Kidney tubule cell (primary cell): ENCODE measurements around the gene AMIGO3.

Experiments used
- DNase-seq: peaks from one replicate; pipeline ENCODE4 v3.0.0-alpha.2; 2018; ENCODE audit warnings: low spot score

Gene AMIGO3

DNA sequence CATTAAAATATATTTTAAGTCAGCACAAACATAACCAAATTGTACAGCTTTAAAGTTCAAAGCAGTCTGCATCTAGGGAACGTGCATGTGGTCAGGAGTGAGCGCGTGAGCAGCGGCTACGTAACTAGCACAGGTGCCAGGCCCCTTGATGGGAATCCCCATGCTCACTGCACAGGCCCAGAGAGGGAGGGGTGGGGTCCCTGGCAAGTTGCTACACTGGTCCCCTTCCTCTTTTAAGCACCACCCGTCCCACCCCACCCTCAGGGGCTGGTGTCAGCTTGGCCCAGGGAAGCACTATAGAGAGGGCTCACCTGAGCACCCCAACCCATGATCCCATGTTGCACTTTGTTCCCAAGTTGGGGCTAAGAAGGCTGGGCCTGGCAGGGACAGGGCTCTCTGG lies 5.1 kb upstream of the AMIGO3 start:
- DNase-seq: no peak

DNA sequence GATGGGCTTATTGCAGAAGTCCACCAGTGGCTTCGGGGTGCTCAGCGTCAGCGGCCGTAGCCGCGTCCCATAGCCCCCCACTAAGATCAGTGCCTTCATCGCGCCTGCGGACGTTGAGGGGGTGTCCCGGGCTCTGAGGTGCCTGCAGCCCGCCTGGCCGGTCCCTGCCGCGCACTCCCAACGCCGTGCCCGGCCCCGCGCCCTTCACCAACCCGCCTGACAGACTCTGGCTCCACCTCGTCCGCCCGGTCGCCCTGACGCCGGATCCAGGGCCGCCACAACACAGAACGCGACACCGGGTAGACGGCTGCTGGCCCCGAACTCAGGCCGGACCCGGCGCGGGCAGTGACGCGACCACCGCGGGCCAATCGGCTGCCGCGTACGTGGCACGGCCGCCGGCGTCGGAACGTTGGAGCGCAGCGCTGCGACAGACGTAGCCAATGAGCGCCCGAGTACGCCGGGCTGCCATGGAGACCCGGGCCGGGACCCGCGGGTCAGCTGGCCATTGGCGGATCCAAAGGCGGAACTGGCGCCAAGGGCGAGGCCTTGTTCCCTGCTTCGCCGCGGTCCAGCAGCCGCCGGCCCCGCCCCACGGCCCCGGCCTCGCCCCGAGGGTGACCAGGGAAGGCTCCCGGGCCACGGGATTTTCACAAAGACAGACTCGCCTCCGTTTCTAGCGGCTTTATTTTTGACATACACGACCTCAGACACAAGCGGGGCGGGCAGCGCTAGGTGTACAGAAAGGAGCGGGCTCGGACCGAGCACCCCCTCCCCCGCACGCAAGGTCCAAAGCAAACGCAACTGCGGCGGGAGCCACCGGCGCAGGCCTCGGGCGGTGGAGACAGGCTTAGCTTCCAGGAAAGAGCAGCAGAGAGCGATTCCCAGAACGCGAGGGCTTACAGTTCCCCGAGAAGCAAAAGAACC lies 4.4 kb upstream of the AMIGO3 start, which contains the start of gene GMPPB:
TSS of gene GMPPB (minus strand) at position 324 of the 924 bp plus-strand sequence. CDS start at position 99, 225 bp downstream.
- DNase-seq: peak; percentile 98

DNA sequence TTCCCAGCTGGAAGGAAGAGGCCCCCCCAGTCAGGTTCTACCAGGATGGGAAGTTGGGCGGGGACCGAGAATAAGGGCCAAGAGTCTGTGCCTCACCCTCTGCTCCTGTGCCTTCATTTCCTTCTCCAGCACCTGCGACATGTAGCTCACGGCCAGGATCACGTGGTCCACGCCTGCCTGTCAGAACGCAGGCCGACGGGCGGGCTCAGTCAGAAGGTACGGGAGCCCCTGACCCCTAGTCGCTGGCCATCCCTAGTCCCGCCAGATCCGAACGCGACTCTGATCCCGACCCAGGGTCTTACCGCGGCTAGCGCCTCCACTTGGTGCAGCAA lies 3.8 kb upstream of the AMIGO3 start:
- DNase-seq: peak; percentile 76

DNA sequence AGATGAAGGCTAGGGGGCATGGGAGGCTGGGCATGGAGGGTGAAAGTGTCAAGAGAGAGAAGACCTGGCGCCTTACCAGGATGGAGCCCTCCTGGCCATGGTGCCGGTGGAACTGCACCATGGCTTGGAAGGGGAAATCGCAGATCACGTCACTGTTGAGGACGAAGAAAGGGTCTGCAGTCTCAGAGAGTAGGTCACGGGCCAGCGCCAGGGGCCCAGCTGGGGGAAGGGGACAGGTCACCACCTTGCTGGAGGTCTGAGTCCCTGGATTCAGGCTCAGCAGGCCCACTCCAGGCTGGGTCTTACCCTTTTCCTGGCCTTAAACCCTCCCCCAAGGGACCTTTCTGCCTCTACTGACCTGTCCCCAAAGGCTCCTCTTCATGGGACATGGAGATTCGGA lies 3.4 kb upstream of the AMIGO3 start:
- DNase-seq: no peak

DNA sequence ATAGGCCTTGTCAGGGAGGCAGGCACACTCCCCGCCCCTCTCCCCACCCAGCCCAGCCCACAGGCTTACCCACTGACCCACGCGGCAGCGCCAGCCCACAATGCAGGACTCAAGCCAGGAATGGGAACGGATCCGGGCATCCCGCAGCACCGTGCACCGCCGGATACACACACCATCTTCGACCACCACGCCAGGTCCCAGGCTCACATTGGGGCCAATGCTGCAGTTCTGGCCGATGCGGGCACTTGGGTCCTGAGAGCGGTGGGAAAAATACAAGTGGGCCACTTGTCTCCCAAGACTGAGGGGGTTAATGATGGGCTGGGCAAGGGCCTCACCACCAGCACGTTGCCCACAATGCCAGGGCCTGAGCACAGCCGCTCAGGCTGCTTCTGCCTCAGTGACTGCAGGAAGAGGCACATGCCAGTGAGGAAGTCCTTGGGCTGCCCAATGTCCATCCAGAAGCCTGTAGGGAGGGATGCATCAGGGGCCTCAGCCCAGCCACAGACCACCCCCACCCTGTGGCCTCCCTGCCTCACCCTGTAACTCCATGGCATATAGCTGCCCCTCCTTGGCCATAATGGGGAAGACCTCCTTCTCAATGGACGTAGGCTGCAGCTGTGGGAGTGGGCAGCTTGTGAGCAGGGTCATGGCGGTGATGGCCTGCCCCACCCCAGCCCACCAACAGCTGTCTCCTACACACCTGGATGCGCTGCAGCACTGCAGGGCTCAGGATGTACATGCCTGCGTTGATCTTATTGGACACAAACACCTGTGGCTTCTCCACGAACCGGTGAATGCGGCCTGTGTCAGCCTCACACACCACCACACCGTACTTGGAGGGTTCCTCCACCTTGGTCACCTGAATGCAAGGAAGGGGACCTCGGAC lies 2.7 kb upstream of the AMIGO3 start:
- DNase-seq: no peak

DNA sequence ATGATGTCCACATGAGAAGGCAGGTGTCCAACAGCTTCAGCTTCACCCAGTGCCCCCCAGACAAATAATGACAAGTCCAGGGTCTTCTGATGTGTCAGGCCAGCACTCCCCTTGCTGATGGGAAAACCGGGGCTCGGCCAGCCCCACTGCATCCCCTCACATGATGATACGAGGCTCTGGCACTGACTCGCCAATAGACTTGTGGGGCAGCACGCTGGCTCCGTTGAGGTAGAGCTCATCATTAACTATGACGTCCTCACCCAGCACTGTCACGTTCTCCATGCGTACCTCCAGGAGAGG lies 2.1 kb upstream of the AMIGO3 start:
- no peak for DNase-seq

DNA sequence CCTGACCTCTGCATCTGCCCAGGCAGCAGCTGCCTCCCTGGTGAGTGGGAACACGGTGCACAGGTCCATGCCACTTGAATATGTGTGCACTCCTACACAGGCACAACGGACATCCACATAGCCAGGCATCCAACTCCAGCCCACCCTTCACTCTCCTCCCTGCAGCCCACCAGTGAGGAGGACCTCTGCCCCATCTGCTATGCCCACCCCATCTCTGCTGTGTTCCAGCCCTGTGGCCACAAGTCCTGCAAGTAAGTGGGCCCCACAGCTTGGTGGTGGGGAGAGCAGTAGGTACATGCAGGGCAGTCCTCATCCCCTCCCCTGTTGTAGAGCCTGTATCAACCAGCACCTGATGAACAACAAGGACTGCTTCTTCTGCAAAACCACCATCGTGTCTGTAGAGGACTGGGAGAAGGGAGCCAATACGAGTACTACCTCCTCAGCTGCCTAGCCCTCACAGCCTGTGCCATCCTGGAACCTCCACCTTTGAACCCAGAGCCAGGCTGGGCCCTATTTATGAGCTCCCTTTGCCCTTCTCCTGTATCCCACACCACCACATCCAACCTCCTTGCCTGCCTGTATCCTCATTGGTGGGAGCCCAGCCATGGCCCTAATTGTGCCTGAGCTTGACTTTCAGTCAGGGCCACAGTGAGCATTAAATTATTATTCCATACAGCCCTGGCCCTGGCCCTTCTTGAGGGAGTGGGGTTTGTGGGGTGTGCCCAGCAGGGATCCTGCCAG lies 1.5 kb upstream of the AMIGO3 start:
- DNase-seq: no peak

DNA sequence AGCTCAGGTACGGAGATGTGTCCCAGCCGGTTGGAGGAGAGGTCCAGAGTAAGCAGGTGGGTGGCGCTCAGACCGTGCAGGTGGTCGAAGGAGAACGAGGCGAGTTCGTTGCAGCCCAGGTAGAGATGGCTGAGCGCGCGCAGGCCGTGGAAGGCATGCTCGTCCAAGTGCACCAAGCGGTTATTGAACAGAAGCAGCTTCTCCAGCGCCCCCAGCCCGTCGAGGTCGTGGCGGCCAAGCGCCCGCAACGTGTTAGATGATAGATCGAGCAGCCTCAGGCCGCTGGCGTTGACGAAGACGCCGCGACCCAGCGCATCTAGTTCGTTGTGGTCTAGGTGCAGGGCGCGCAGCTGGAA lies 648 bp downstream of the AMIGO3 start:
- no peak for DNase-seq

DNA sequence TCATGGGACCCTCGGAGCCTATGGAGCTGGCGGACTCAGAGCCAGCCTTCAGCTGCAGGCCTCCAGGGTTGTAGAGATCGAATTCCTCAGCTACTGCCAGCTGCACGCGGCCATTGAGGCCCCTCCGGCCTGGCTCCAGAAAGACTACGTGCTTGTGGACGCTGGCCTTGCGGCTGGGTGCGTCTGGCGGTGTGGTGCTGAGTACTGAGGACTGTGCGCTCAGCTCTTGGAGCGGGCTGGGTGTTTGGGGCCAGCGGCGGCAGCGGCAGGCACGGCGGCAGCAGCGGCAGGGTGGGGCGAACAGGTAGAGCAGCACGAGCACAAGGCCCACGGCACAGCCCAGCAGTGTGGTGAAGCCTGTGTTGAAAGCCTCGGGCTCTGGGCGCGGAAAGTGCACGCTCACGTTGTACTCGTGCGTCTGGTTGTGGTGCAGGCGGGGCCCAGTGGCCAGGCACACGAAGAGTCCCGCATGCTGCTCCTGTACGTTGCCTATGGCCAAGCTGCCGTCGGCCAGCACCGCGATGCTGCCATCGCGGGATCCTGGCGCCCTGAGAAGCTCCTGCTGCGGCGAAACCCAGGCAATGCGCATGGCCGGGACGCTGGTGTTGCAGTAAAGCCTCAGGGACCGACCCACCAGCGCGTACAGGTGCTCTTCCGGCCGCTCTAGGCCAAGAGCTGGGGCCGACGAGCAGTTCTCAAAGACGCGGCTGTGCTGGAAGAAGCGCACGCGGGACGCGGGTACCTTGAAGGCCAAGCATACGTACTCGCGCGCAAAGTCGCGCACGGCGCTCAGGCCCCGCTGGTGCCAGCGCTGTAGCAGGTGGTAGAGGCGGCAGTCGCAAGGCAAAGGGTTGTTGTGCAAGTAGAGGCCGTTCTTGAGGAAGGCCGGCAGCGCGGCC lies 1.3 kb downstream of the AMIGO3 start:
- DNase-seq: no peak

DNA sequence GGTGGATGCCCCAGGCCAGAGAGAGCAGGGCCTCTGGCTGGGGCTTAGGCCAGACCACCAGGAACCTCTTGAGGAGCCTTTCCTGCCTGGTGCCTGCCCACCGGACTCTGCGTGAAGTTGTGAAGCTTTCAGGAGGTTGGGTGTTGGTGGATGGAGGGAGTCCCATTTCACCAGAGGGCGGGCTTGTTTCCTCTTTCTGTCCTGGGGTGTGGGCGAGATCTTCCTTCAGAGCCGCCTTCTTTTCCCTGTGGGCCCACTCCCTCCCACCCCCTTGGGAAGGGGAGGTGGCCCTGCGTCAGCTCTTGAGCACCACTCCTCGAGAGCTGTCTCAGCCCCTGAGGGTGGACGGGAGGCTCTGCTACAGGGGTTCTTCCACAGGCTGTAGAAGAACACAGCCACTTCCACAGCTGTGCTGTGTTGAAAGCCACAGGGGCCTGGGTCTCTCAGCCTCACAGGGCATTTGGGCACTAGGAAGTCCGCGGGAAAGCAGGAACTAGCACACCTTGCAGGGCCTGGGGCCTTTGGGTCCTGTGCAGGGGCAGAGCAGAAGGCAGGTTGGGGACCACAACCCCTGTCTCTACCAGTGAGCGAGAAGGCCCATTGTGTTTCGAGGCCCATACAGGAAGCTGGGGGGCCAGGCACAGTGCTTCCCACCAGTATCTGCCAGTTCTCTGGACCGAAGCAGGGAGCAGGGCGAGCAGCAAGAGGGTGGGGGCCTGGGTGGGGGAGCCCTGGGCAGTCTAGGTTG lies 2.1 kb downstream of the AMIGO3 start:
- DNase-seq: no peak

DNA sequence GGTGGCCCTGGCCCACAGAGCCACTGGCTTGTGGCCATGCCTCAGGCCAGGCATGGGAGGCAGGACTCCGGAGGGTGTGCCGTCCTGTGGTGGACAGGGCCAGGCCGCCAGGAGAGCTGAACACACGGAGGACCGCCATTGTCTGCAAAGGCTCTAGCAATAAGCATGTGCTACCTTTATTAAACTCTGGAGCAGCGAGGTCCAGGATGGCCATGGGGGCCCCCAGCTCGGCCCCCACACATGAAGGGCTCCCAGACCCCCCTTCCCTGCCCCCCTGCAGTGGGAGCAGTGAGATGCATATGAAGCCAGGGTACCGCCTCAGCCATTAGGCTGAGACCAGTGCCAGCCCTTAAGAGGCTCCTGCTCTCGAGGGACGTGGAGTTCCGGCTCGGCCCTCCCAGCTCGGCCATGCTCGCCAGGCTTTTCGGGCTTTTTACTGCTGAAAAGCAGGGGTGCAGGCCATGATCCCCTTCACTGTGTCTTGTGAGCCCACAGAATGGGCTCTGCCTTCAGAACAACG lies 2.7 kb downstream of the AMIGO3 start:
- no peak for DNase-seq

DNA sequence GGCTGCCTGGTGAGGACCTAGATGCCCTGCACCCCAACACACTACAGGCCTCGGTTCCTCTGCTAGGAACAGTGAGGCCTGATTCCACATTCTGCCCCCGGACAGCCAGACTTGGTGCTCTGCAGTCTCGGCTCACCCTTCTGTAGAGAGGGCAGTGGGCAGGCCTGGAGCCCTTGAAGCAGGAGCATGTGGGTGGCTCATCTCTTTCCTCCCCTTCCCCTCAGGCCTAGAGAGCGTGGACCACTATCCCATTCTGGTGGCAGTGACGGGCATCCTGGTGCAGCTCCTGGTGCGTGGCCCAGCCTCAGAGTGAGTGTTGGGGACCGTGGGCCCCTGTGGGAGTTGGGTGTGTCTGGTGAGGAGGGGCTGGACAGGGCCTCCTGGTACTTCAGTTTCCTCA lies 3.3 kb downstream of the AMIGO3 start:
- no peak for DNase-seq

DNA sequence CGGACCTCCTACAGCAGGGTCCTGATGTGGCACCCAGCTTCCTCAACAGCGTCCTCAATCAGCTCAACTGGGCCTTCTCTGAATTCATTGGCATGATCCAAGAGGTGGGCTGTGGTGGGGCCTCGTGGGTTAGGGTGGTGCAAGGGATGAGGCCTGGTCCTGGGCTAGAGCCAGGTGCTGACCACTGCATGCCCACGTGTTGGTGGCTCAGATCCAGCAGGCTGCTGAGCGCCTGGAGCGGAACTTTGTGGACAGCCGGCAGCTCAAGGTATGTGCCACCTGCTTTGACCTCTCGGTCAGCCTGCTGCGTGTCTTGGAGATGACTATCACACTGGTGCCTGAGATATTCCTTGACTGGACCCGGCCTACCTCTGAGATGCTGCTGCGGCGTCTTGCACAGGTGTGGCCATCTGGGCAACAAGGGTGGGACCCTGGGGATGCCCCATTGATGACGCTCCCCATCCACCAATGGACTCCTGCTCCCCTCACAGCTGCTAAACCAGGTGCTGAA lies 3.8 kb downstream of the AMIGO3 start:
- DNase-seq: peak; percentile 19

DNA sequence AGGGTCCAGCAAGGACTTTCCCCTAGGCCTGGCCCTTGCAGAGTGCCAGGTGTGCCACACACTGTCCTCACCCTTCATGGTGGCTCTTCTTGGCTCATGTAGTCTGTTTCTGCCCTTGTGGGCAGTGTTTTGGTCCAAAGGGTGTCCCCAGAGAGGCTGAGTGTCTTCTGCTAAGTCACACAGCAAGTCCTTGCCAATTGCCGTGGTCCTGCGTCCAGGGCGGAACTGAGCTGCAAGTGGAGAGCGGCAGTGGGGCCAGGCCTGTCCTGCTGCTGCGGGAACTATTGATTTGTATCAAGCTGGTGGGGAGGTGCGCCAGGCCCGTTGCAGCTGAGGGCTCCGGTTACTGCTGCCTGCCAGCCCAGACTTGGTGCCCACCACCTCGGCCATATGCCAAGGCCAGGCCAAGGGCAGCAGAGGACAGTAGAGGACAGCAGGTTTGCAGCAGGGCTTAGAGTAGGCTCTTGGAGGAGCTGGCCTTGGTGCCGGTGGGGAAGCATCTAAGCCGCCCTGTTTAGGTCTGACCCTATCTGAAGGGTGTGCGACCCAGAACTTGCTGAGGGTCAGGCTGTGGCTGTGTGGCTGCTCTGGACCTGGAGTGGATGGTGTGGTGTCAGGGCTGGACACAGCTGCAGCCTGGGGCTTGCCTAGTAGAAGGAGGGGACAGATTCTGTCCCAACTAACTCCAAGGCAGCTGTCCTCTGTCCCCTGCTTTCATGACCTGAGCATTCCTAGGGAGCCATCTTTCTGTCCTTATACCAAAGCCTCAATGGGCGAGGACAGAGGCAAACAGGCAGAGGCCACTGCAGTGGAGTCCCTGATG lies 4.5 kb downstream of the AMIGO3 start:
- DNase-seq: no peak

DNA sequence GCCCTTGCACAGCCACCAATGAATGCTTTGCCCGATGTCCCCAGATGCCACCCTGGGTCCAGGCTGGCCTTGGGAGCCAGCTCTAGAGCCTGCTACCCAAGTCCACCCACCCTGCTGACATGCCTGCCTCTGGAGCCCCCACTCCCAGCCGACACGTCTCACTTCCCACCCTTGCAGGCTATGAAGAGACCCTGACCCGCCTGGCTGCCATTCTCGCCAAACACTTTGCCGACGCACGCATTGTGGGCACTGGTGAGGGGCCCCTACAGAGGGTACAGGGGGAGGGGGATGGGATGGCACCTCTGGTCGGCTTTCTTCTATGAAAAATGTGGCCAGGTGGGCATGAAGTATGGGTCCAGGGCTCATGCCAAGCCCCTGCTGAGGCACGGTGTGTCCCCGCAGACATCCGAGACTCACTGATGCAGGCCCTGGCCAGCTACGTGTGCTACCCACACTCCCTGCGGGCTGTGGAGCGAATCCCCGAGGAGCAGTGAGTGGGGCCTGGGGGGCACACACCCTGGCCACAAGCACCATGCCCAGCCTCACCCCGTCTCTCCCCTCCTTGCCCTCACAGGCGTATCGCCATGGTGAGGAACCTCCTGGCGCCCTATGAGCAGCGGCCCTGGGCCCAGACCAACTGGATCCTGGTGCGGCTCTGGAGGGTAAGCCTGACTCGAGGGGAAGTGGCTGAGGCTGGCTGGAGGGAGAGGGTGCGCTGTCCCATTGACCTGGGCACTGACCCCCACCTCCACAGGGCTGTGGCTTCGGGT lies 6.0 kb downstream of the AMIGO3 start:
- no peak for DNase-seq

DNA sequence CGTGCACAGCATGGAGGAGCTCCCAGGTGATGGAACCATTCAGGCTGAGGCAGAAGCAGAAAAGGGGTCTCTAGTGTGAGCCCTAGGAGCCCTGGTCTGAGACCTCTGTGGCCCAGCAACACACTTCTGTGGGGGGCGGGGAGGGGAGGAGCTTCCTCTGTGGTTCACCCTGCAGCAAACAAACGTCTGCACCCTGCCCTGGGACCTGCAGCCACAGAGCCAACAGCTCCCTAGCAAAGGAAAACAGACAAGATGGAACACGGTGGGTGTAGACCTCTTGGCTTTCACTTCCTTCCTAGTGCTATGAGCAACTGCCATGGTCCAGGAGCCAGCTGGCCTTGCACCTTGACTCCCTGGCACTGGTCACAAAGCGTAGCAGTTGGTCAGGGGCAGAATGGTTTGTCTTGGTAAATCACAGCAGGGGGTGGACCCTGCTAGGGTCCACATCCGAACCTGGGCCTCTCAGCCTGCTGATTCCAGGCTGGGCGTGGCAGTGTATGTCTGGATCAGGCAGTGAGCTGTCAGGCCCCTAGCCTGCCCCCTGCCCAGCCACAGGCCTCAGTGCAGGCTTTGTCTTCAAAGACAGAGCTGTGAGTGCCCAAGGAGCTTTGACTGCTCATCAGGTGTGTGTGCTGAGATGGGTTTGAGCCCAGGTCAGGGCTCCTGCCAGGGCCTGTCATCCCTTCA lies 6.7 kb downstream of the AMIGO3 start:
- DNase-seq: no peak

DNA sequence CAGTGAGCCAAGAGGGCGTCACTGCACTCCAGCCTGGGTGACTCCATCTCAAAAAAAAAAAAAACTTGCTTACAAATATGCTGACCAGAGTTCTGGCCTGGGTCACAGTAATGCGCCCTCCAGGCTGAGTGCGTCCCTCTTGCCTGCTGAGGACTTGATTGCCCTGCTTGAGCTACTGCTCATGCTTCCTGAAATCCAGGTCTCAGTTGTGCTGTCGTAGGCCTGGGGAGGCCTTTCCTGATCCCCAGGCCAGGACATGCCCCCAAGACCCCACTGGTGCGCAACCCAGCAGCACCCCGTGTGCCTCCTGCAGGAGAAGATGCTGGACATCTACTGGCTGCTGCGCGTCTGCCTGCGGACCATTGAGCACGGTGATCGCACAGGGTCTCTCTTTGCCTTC lies 7.3 kb downstream of the AMIGO3 start:
- no peak for DNase-seq

DNA sequence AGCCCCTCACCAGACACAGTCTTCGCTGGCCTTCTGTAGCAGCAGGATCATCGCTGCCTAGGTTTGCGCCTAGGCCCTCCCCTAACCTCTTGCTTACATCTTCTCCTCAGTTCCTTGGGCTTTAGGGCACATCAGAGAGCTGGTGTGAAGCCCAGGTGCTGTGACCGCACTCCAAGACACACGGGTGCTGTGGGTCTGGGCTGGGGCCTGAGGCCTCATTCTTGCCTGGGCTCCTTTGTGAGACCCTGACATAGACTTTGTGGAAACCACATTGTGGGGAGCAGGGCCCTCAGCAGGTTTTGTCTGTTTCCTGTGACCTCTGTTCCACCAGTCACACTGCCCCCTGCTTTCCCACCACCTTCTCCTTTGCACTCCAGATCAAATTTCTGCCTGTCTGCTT lies 8.0 kb downstream of the AMIGO3 start:
- no peak for DNase-seq
